ENCODE data around the gene WIPI1.

Gene WIPI1

GRCh38 chr17:68435876-68436842, 21.1 kb downstream of the WIPI1 start:
- POLR2A ChIA-PET: no interaction called here
- DNase-seq (ENCODE audit: extremely low spot score): peak; percentile 82
- CTCF ChIA-PET: interaction anchor here (0.6 to 2.0 kb wide), 9 partner anchors 9 to 316 kb away, joined by 3 to 6 read pairs (median 3); no protein-coding TSS in a partner anchor
- TF ChIP-seq CTBP1 (IDR thresholded peaks at IDR 0.05; ENCODE audit: borderline replicate concordance) (no peak), SUZ12 (IDR thresholded peaks at IDR 0.05) (no peak), NFRKB (IDR thresholded peaks at IDR 0.05) (no peak), TARDBP (IDR thresholded peaks at IDR 0.05) (no peak), ZNF384 (IDR thresholded peaks at IDR 0.05) (no peak), HDGF (IDR thresholded peaks at IDR 0.05; ENCODE audit: borderline replicate concordance) (no peak), PKNOX1 (IDR thresholded peaks at IDR 0.05) (peak; percentile 38; the same call in 1 of the 2 replicates), BHLHE40 (IDR thresholded peaks at IDR 0.05; ENCODE audit: borderline replicate concordance) (no peak), LEF1 (IDR thresholded peaks at IDR 0.05; ENCODE audit: borderline replicate concordance) (no peak)

GRCh38 chr17:68435361-68435760, 21.9 kb downstream of the WIPI1 start:
- no peak for DNase-seq (ENCODE audit: extremely low spot score)
- CTCF ChIA-PET: interaction anchor here (1.1 to 2.0 kb wide), 2 partner anchors 10 to 15 kb away, joined by 4 to 6 read pairs; no protein-coding TSS in a partner anchor
- TF ChIP-seq FOXM1 (IDR thresholded peaks at IDR 0.05; ENCODE audit: borderline replicate concordance) (no peak), BHLHE40 (IDR thresholded peaks at IDR 0.05; ENCODE audit: borderline replicate concordance) (no peak), L3MBTL2 (conservative IDR thresholded peaks at IDR 0.05) (no peak), HDGF (IDR thresholded peaks at IDR 0.05; ENCODE audit: borderline replicate concordance) (no peak), ELF4 (IDR thresholded peaks at IDR 0.05) (no peak), FOXK2 (IDR thresholded peaks at IDR 0.05) (no peak), CTBP1 (IDR thresholded peaks at IDR 0.05; ENCODE audit: borderline replicate concordance) (no peak), TARDBP (IDR thresholded peaks at IDR 0.05) (no peak), PKNOX1 (IDR thresholded peaks at IDR 0.05) (no peak), FOXA1 (IDR thresholded peaks at IDR 0.05) (no peak), ARNT (IDR thresholded peaks at IDR 0.05) (no peak), SP1 (IDR thresholded peaks at IDR 0.05) (no peak), SUZ12 (IDR thresholded peaks at IDR 0.05) (no peak), NFRKB (IDR thresholded peaks at IDR 0.05) (no peak), ZNF384 (IDR thresholded peaks at IDR 0.05) (no peak), LEF1 (IDR thresholded peaks at IDR 0.05; ENCODE audit: borderline replicate concordance) (no peak)
- POLR2A ChIA-PET: no interaction called here

GRCh38 chr17:68433911-68434508, 23.3 kb downstream of the WIPI1 start:
- ChIA-PET POLR2A (no interaction called here), CTCF (interaction anchor here (0.7 kb wide), 1 partner anchor 11 kb away, joined by 6 read pairs; no protein-coding TSS in a partner anchor)
- no peak for TF ChIP-seq TARDBP (IDR thresholded peaks at IDR 0.05)
- no peak for TF ChIP-seq BHLHE40 (IDR thresholded peaks at IDR 0.05; ENCODE audit: borderline replicate concordance)
- no peak for TF ChIP-seq HDGF (IDR thresholded peaks at IDR 0.05; ENCODE audit: borderline replicate concordance)
- TF ChIP-seq CTBP1 (IDR thresholded peaks at IDR 0.05; ENCODE audit: borderline replicate concordance): no peak
- TF ChIP-seq FOXK2 (IDR thresholded peaks at IDR 0.05): no peak
- TF ChIP-seq PKNOX1 (IDR thresholded peaks at IDR 0.05): no peak
- TF ChIP-seq ARNT (IDR thresholded peaks at IDR 0.05): no peak
- no peak for TF ChIP-seq FOXA1 (IDR thresholded peaks at IDR 0.05)
- TF ChIP-seq ELF4 (IDR thresholded peaks at IDR 0.05): no peak
- no peak for TF ChIP-seq FOXM1 (IDR thresholded peaks at IDR 0.05; ENCODE audit: borderline replicate concordance)
- no peak for TF ChIP-seq L3MBTL2 (conservative IDR thresholded peaks at IDR 0.05)
- TF ChIP-seq NFRKB (IDR thresholded peaks at IDR 0.05): no peak
- no peak for TF ChIP-seq LEF1 (IDR thresholded peaks at IDR 0.05; ENCODE audit: borderline replicate concordance)
- TF ChIP-seq ZNF384 (IDR thresholded peaks at IDR 0.05): no peak
- no peak for DNase-seq (ENCODE audit: extremely low spot score)

GRCh38 chr17:68433211-68433610, 24.1 kb downstream of the WIPI1 start:
- DNase-seq (ENCODE audit: extremely low spot score): no peak
- CTCF ChIA-PET: interaction anchor here (0.6 kb wide), 1 partner anchor 1212 kb away, joined by 5 read pairs; no protein-coding TSS in a partner anchor
- TF ChIP-seq SP1 (IDR thresholded peaks at IDR 0.05): no peak
- TF ChIP-seq HDGF (IDR thresholded peaks at IDR 0.05; ENCODE audit: borderline replicate concordance): no peak
- TF ChIP-seq ZNF384 (IDR thresholded peaks at IDR 0.05): no peak
- TF ChIP-seq L3MBTL2 (conservative IDR thresholded peaks at IDR 0.05): no peak
- no peak for TF ChIP-seq LEF1 (IDR thresholded peaks at IDR 0.05; ENCODE audit: borderline replicate concordance)
- no peak for TF ChIP-seq ARNT (IDR thresholded peaks at IDR 0.05)
- TF ChIP-seq PKNOX1 (IDR thresholded peaks at IDR 0.05): no peak
- no peak for TF ChIP-seq SUZ12 (IDR thresholded peaks at IDR 0.05)
- no peak for TF ChIP-seq TARDBP (IDR thresholded peaks at IDR 0.05)
- TF ChIP-seq FOXA1 (IDR thresholded peaks at IDR 0.05): no peak
- TF ChIP-seq CTBP1 (IDR thresholded peaks at IDR 0.05; ENCODE audit: borderline replicate concordance): no peak
- POLR2A ChIA-PET: no interaction called here

Measured in HEK293T (cell line).